VCaP (cell line): Measurements from ENCODE around the gene INKA2.

ENCODE experiments used
- H3K27ac ChIP-seq: fragments of 450-650 bp; 2 replicates; pipeline ENCODE4 v1.5.1; 2017
- CTCF ChIP-seq: fragments of 450-650 bp; conservative IDR thresholded peaks from 2 replicates; pipeline ENCODE4 v1.5.1; 2017; ENCODE audit warnings: mild to moderate bottlenecking, moderate library complexity

INKA2 gene

DNA sequence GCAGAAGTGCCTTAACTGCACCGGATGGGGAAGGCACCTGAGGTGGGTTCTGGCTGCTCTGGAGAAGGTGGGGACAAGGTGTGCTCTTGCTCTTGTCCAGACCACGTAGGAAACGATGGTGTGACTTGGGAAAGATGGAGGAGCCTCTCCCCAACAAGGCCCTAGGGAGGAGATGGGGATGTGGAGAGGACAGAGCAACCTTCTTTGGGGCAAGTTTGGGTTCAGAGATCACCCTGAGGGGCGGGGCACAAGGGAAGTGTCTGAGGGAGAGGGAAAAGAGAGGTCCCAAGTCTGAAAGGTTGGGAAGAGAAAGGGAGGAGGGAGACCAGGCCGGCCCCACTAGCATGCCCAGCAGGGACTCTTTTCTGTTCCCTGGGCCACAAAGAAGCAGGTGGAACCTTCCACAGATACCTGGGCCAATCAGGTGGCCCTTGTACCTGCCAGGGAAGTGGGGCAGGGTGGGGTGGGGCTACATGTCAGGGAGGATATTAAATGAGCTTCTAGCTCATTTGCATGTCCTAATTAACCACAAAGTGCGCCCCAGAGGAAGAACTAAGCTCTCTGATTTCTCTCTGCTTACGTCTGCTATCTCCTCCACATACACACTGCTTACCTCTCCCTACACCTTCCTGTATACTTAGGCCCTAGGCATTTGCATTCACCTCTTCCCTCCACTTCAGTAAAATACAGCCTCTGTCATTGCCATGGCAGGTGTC lies 15.9 kb downstream of the INKA2 start:
- TF ChIP-seq CTCF, result no peak

DNA sequence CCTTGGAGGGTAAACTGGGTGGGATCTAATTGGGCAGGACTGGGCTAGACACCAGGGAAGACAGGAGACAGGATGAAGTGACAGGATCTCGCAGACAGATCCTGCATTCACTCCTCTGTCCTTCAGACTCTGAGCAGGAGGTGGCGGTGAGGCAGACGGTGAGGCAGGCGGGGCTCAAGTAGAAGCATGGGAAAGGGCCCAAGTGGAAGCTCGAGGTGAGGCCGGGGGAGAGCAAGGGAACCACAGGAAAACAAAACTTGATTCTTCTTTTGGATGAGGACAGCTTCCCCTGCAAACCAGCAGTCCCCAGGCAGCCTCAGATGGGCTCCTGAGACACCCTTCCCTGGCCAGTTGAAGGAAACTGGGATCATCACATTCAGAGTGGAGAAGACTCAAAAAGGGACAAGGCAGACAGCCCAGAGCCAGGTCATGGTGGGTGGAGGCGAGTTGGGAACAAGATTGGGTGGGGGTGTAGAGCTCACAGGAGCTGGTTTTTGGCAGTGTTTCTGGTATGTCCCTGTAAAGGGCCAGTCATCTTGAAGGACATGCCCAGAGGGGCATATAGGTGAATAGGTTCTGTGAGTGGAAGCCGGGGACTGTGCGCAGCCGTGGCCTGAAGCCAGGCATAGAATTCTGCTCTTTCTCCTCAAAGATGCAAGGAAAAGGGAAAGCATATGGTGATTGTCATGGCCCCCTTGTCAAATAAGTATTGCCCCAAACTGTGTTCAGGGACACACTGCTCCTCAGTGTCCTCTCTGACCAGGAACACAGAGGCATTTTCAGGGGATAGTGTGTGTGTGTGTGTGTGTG lies 18.0 kb downstream of the INKA2 start:
- H3K27ac ChIP-seq, result no peak overlapping the region
- no peak for TF ChIP-seq CTCF

More for the DNA sequence above, 15.9 kb downstream of the INKA2 start:
- no peak overlapping the region for H3K27ac ChIP-seq

DNA sequence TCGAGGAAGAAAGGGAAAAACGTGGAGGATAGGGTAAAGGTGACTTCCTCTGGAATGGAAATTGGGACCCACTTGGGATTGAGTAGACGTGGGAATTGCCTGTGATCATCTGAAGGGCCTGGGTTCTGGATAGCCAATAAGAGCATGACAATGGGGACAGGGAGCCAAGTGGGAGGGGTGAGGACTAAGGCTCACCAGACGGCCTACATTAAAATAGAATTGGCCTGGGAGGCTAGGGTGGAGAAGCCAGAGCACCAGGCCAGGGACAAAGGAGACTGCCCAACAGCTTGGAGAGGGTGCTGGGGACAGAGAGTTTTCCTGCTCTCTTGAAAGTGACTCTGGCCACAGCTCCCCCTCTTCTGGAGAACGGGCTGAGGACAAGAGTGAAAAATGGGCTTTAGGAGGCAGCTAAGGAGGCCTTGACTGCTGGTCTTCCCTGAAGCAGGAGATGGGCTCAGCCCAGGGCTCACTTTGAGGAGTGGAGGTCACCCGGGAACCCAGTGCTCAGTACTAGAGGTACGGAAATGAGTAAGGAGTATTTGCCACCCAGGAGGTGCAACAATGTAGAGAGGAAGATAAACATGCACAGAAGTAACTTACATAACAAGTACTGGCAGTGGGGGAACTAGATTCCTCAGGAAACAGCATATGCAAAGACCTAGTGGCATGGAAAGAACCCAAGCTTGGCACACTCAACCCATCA lies 18.8 kb downstream of the INKA2 start:
- no peak for TF ChIP-seq CTCF
- H3K27ac ChIP-seq, result no peak overlapping the region

GRCh38 chr1:111719674-111720132 lies 19.5 kb downstream of the INKA2 start:
- no peak for TF ChIP-seq CTCF
- H3K27ac ChIP-seq, result no peak overlapping the region

DNA sequence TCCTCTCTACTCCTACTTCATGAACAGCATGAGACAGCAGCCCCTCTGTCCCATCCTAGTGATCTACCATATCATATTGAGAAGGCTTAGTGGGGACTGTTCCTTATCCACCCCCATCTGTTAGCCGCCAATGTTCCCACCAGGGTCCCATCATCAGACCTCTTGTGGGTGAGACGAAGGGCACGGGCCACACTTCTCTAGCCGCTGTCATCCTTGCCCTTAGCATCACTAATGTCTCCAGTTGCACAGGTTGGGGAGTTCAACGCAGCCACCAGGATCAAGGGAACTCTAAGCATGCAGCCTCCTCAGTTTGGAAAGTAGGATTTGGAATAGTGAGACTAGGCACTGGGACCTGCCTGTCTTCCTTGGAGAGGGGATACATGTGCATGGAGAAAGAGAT lies 20.1 kb downstream of the INKA2 start:
- H3K27ac ChIP-seq, result no peak overlapping the region
- TF ChIP-seq CTCF, result no peak

GRCh38 chr1:111717450-111717849 lies 21.7 kb downstream of the INKA2 start:
- no peak for TF ChIP-seq CTCF
- no peak overlapping the region for H3K27ac ChIP-seq

DNA sequence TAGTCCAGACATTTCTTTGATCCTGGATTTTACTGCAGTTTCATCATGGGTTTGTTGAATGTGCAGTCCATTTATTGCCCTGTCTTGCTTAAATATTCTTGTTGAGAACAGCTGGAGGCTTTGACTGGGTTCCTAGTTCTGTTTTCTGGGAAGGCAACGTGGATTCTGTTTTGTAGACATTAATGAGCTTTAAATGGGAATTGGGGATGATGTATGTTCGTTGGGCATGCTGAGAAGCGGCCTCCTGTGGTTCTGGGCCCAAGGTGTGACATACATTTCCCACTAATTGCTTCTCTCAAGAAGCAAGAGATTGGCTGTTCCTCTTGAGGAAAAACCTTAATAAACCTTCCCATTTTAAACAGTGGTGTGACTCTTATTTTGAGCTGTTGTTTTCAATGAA lies 22.9 kb downstream of the INKA2 start:
- no peak for TF ChIP-seq CTCF
- no peak overlapping the region for H3K27ac ChIP-seq
